CD8-positive, alpha-beta memory T cell (primary cell): ENCODE measurements around the gene TAGLN. TPM values are rescaled to one million over a fixed set of nuclear protein-coding genes. Genes with fewer than 3 reads are reported as not detected.

Experiments used
- CTCF ChIA-PET: fragments of 350-600 bp; sonication (Branson Sonifier 250); formaldehyde crosslinking; loops from one replicate; lab custom pipeline; 2021; ENCODE audit warnings: antibody characterized with exemption; lab: Charles Lee
- POLR2A ChIA-PET: fragments of 350-600 bp; sonication (Branson Sonifier 250); formaldehyde crosslinking; loops from one replicate; lab custom pipeline; 2021; ENCODE audit warnings: antibody characterized with exemption; lab: Charles Lee
- DNase-seq, 5 donors: peaks; one replicate each; pipeline versions ENCODE4 v3.0.0 to v3.0.0-alpha.2; 2020 to 2022; ENCODE audit warnings: mixed read lengths in 1 of 5
- H3K27ac ChIP-seq: one replicate; pipeline ENCODE4 v1.7.0; 2013; ENCODE audit warnings: low read depth, mild to moderate bottlenecking, low read length, moderate library complexity
- H3K27me3 ChIP-seq: 2 replicates; pipeline ENCODE4 v1.7.0; 2013; ENCODE audit warnings: low read length, mild to moderate bottlenecking; ENCODE audit not compliant: insufficient read depth, poor library complexity, severe bottlenecking
- H3K36me3 ChIP-seq: 2 replicates; pipeline ENCODE4 v1.7.0; 2013; ENCODE audit warnings: mild to moderate bottlenecking, low read length, moderate library complexity; ENCODE audit not compliant: insufficient read depth
- H3K4me1 ChIP-seq: 2 replicates; pipeline ENCODE4 v1.7.0; 2013; ENCODE audit warnings: mild to moderate bottlenecking, low read length, moderate library complexity; ENCODE audit not compliant: insufficient read depth
- H3K4me3 ChIP-seq: 2 replicates; pipeline ENCODE4 v1.7.0; 2013; ENCODE audit warnings: mild to moderate bottlenecking, low read length
- H3K9me3 ChIP-seq: 2 replicates; pipeline ENCODE4 v1.7.0; 2013; ENCODE audit warnings: mild to moderate bottlenecking, low read length
- H3K27ac Mint-ChIP-seq, 8 donors: one replicate each; pipeline ENCODE4 v1.8.0; 2020 to 2021; ENCODE audit warnings: mixed read lengths in 8 of 8, mild to moderate bottlenecking in 6 of 8, inconsistent platforms in 3 of 8, moderate library complexity in 3 of 8
- H3K27me3 Mint-ChIP-seq, 2 donors: one replicate each; pipeline ENCODE4 v1.8.0; 2020 to 2021; ENCODE audit warnings: mixed read lengths in 2 of 2, mild to moderate bottlenecking in 1 of 2, moderate library complexity in 1 of 2
- H3K36me3 Mint-ChIP-seq, 3 donors: one replicate each; pipeline ENCODE4 v1.8.0; 2020 to 2021; ENCODE audit warnings: mixed read lengths in 3 of 3, inconsistent platforms in 1 of 3, mild to moderate bottlenecking in 1 of 3
- H3K4me1 Mint-ChIP-seq, 3 donors: one replicate each; pipeline ENCODE4 v1.8.0; 2020 to 2021; ENCODE audit warnings: mixed read lengths in 3 of 3, inconsistent platforms in 1 of 3, mild to moderate bottlenecking in 1 of 3
- H3K4me3 Mint-ChIP-seq, 7 donors: one replicate each; pipeline ENCODE4 v1.8.0; 2020 to 2021; ENCODE audit warnings: mixed read lengths in 7 of 7, mild to moderate bottlenecking in 6 of 7, moderate library complexity in 4 of 7, inconsistent platforms in 2 of 7
- H3K9me3 Mint-ChIP-seq, 5 donors: one replicate each; pipeline ENCODE4 v1.8.0; 2020 to 2022; ENCODE audit warnings: mixed read lengths in 5 of 5, mild to moderate bottlenecking in 3 of 5, moderate library complexity in 2 of 5, inconsistent platforms in 1 of 5
- polyA plus RNA-seq: library from polyadenylated mRNA; unstranded; fragments of 300-500 nt; fragmentation: Illumina TruSeq; gene quantifications from one replicate; pipeline ENCODE4 v1.2.3, GENCODE V29; 2021
- total RNA-seq, 2 experiments: library from RNA; stranded (reverse); gene quantifications; one replicate each; pipeline ENCODE4 v1.2.3, GENCODE V29; 2021

Gene TAGLN
- total and polyA plus RNA-seq, 3 experiments from 2014 or later = 0.35 to 2.2 (median 1.8) TPM

DNA sequence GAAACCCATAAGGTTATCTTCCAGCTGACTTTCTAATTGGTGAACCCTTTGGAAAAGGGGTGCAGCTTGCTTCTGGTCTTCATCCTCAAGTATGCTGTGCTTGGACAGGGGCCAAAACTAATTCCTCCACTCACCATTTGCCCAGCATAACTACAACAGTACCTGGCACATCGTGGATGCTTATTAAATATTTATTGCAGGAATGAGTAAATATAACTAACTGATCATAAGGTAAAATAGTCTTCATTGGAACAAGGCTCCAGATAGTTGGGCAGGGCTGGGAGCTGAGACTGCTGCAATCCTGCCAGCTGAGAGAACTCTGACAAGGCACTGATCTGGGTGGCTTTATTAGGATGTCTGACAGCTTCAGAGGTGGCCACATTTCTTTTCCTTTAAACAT is 23.0 kb upstream of the TAGLN start:
- H3K9me3 Mint-ChIP-seq = no peaks in the 10 kb centered on the region
- CTCF ChIA-PET = interaction anchor here (3.1 to 6.1 kb wide), 2 partner anchors 16 to 50 kb away, joined by 8 to 33 read pairs; no protein-coding TSS in a partner anchor
- H3K4me1 Mint-ChIP-seq = peaks cover 28 to 34% (median 33%) of the 10 kb centered on the region in 3 donors
- no peak overlapping the region for H3K4me3 Mint-ChIP-seq
- Histone ChIP-seq H3K36me3 (no peaks in the 10 kb centered on the region), H3K27me3 (no peaks in the 10 kb centered on the region), H3K4me1 (peaks cover 29% of the 10 kb centered on the region), H3K4me3 (no peak overlapping the region), H3K9me3 (no peaks in the 10 kb centered on the region), H3K27ac (no peak overlapping the region)
- DNase-seq = no peak
- POLR2A ChIA-PET = interaction anchor here (0.7 kb wide), 1 partner anchor 20 kb away, joined by 7 read pairs; no protein-coding TSS in a partner anchor
- peaks cover 0 to 14% (median 0%) of the 10 kb centered on the region in 3 donors for H3K36me3 Mint-ChIP-seq
- no peaks in the 10 kb centered on the region for H3K27me3 Mint-ChIP-seq
- H3K27ac Mint-ChIP-seq = peak overlapping the region in 3 of 8 donors; percentile 7 to 49 (median 33)

DNA sequence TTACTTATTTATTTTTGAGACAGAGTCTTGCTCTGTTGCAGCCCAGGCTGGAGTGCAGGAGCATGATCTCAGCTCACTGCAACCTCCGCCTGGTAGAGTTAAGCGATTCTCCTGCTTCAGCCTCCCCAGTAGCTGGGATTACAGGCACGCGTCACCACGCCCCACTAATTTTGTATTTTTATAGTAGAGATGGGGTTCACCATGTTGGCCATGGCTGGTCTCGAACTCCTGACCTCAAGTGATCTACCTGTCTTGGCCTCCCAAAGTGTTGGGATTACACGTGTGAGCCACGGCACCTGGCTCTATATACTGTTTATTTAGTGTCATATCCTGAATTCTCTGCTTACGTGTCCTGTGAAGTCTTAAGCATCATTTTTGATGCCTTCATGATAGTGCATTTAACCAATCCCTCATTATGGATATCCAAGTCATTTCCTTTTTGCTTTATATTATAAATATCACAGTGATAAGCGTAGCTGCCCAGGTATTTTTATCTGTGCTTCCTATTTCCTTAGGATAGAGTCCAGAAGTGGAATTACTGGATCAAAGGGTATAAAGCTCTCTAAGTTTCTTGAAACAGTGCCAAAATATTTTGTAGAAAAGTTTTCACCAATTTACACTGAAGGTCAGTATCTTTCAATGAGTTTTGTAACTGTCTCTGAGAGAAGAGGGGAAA is 21.5 kb upstream of the TAGLN start:
- Histone ChIP-seq H3K27ac (peak overlapping the region; percentile 76), H3K4me1 (peaks cover 29% of the 10 kb centered on the region), H3K4me3 (peak overlapping the region; percentile 70), H3K36me3 (peaks cover 8% of the 10 kb centered on the region), H3K27me3 (no peaks in the 10 kb centered on the region), H3K9me3 (no peaks in the 10 kb centered on the region)
- ChIA-PET POLR2A (interaction anchor here (0.6 to 3.1 kb wide), 4 partner anchors 11 to 53 kb away, joined by 3 to 21 read pairs (median 10); partner anchors contain the start of genes PAFAH1B2, PCSK7 and RNF214), CTCF (interaction anchor here (0.8 to 6.1 kb wide), 6 partner anchors 8 to 72 kb away, joined by 3 to 33 read pairs (median 5); partner anchors contain the start of gene RNF214)
- H3K9me3 Mint-ChIP-seq = no peaks in the 10 kb centered on the region
- H3K27me3 Mint-ChIP-seq = no peaks in the 10 kb centered on the region
- peaks cover 29 to 36% (median 36%) of the 10 kb centered on the region in 3 donors for H3K4me1 Mint-ChIP-seq
- no peak for DNase-seq
- peaks cover 0 to 12% (median 0%) of the 10 kb centered on the region in 3 donors for H3K36me3 Mint-ChIP-seq
- peak overlapping the region; percentile 94 to 100 (median 95) for H3K4me3 Mint-ChIP-seq
- peak overlapping the region; percentile 46 to 99 (median 96) for H3K27ac Mint-ChIP-seq

DNA sequence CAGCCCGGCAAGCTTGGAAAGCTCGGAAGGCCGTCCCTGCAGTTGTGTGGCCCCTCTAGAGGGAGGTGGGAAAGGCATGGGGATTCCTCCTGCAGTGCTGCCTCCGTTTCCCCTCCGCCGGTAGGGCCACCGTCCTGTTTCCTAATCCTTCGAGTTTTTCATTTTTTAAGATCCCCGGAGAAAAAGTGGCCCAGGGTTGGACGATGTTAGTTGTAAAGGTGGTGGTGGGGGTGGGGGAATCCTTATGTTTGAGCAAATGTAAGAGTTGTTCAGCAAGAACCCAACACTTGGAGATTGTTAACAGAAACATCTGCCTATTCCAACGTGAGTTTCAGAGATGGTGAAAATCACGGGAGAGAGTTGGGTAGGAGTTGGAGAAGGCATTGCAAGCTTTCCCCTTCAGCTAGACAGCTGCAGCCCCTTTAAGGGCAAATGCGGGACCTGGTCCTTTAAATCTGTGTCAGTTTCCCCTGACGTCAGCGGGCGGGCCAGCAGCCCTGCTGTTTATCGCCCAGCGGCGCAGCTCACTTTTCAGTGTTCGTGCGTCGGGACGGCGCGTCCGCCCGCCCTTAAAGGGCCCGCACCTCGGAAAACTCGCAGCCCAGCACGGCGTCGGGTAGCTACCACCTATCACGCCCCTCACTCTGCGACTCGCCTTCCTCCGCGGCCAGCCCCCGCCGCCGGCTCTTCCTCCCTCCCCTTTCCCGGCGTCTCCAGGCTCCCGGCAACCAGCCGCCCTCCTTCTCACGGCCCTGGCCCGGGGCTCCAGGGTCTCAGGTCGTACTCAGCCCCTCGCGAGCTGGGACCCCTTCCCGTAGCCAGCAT is 20.7 kb upstream of the TAGLN start, which contains the start of gene SIDT2:
TSS of gene SIDT2 (plus strand) at position 534 of the 825 bp plus-strand sequence. CDS start 521 bp downstream, outside the sequence.
- H3K27ac ChIP-seq = peak within 1 kb of the TSS; percentile 76
- H3K36me3 Mint-ChIP-seq = peaks cover 0 to 15% (median 0%) of the 10 kb centered on the region in 3 donors
- H3K27me3 ChIP-seq = no peaks in the 10 kb centered on the region
- peaks cover 9% of the 10 kb centered on the region for H3K36me3 ChIP-seq
- ChIA-PET POLR2A (interaction anchor here (0.6 to 3.1 kb wide), 8 partner anchors 12 to 1924 kb away, joined by 3 to 21 read pairs (median 4); partner anchors contain the start of genes CEP164, PAFAH1B2, PCSK7 and RNF214), CTCF (interaction anchor here (0.8 to 6.1 kb wide), 10 partner anchors 9 to 73 kb away, joined by 3 to 33 read pairs (median 3); partner anchors contain the start of gene RNF214)
- peak within 1 kb of the TSS; percentile 81 for H3K4me3 ChIP-seq
- peaks cover 29% of the 10 kb centered on the region for H3K4me1 ChIP-seq
- peaks cover 29 to 36% (median 36%) of the 10 kb centered on the region in 3 donors for H3K4me1 Mint-ChIP-seq
- no peaks in the 10 kb centered on the region for H3K9me3 Mint-ChIP-seq
- DNase-seq = peak; percentile 83 to 92 (median 84)
- no peaks in the 10 kb centered on the region for H3K9me3 ChIP-seq
- peak within 1 kb of the TSS; percentile 94 to 100 (median 95) for H3K4me3 Mint-ChIP-seq
- H3K27ac Mint-ChIP-seq = peak within 1 kb of the TSS; percentile 93 to 99 (median 96)
- H3K27me3 Mint-ChIP-seq = no peaks in the 10 kb centered on the region

DNA sequence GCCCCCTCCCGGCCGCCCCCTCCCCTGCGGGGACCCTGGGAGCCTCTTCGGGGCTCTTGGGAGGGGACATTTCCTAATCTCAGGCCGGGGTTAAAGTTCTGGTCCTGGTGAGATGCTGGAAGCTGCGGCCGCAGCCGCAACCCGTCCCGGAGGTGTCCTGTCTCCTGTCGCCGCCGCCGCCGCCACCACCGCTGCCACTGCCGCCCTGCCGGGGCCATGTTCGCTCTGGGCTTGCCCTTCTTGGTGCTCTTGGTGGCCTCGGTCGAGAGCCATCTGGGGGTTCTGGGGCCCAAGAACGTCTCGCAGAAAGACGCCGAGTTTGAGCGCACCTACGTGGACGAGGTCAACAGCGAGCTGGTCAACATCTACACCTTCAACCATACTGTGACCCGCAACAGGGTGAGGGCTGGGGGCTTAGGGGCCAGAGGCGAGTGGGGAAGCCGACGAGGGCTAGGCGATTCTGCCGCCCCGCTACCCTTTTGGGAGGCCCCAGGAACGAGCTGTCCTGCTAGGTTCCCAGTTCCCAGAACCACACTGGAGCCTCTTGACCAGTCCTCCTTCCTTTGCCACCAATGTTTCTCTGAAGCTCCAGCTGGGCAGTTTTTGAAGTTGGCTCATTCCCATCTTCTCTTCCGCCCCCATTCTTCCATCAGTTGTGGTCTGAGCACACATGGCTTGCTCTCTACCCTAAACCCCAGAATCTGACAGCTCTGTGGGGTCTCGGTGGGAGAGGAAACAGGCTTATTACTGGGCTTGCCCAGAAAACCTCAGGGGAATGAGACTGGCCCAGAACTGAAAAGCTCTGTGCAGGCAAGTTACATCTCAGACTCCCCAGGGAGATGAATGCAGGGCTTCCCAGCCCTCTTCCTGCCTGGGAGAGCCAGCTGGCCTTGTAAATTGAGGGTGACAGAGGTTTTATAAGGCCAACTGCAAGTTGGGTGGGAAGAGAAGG is 19.8 kb upstream of the TAGLN start:
- H3K36me3 ChIP-seq = peaks cover 9% of the 10 kb centered on the region
- H3K9me3 ChIP-seq = no peaks in the 10 kb centered on the region
- peak; percentile 41 to 70 (median 54) for DNase-seq
- Mint-ChIP-seq H3K27me3 (no peaks in the 10 kb centered on the region), H3K4me1 (peaks cover 29 to 36% (median 36%) of the 10 kb centered on the region in 3 donors), H3K27ac (peak overlapping the region; percentile 81 to 99 (median 96)), H3K36me3 (peaks cover 0 to 23% (median 6%) of the 10 kb centered on the region in 3 donors), H3K4me3 (peak overlapping the region; percentile 94 to 100 (median 95)), H3K9me3 (no peaks in the 10 kb centered on the region)
- H3K27ac ChIP-seq = peak overlapping the region; percentile 76
- POLR2A ChIA-PET = interaction anchor here (0.6 to 3.1 kb wide), 11 partner anchors 12 to 1923 kb away, joined by 3 to 21 read pairs (median 4); partner anchors contain the start of genes CEP164, PAFAH1B2, PCSK7 and RNF214
- CTCF ChIA-PET = interaction anchor here (1.0 to 6.1 kb wide), 11 partner anchors 10 to 437 kb away, joined by 3 to 33 read pairs (median 3); partner anchors contain the start of gene RNF214
- peaks cover 29% of the 10 kb centered on the region for H3K4me1 ChIP-seq
- H3K4me3 ChIP-seq = peak overlapping the region; percentile 81
- no peaks in the 10 kb centered on the region for H3K27me3 ChIP-seq

DNA sequence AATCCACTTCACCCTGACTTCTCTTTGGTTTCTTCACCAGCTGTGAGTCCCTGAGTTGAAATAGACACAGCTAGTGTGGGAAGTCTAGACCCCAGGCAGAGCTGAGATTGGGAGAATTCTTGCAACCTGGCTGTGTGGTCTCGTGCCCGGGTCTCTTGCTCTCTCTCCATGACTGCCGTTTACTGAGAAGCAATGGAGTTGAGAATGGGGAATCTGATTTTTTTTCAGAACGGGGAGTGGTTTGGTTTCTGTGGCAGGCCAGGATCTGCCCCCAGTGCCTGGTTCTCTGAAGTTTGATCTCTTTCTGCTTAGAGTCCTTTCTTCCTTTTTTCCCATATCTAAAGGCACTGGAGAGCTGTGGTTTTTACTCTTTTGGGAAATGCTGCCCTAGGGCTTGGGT is 19.1 kb upstream of the TAGLN start:
- Histone ChIP-seq H3K36me3 (peaks cover 9% of the 10 kb centered on the region), H3K27ac (peak overlapping the region; percentile 76), H3K9me3 (no peaks in the 10 kb centered on the region), H3K27me3 (no peaks in the 10 kb centered on the region), H3K4me1 (peaks cover 29% of the 10 kb centered on the region), H3K4me3 (peak overlapping the region; percentile 81)
- peak in 1 of 5 donors; percentile 15 for DNase-seq
- peaks cover 0 to 25% (median 6%) of the 10 kb centered on the region in 3 donors for H3K36me3 Mint-ChIP-seq
- H3K9me3 Mint-ChIP-seq = no peaks in the 10 kb centered on the region
- peaks cover 29 to 36% (median 36%) of the 10 kb centered on the region in 3 donors for H3K4me1 Mint-ChIP-seq
- ChIA-PET CTCF (interaction anchor here (1.1 to 6.1 kb wide), 5 partner anchors 11 to 438 kb away, joined by 3 to 33 read pairs (median 3); no protein-coding TSS in a partner anchor), POLR2A (interaction anchor here (0.6 to 3.1 kb wide), 4 partner anchors 32 to 410 kb away, joined by 3 to 21 read pairs (median 4); partner anchors contain the start of genes PCSK7 and RNF214)
- no peaks in the 10 kb centered on the region for H3K27me3 Mint-ChIP-seq
- H3K27ac Mint-ChIP-seq = peak overlapping the region; percentile 80 to 99 (median 96)
- H3K4me3 Mint-ChIP-seq = peak overlapping the region; percentile 94 to 100 (median 95)

DNA sequence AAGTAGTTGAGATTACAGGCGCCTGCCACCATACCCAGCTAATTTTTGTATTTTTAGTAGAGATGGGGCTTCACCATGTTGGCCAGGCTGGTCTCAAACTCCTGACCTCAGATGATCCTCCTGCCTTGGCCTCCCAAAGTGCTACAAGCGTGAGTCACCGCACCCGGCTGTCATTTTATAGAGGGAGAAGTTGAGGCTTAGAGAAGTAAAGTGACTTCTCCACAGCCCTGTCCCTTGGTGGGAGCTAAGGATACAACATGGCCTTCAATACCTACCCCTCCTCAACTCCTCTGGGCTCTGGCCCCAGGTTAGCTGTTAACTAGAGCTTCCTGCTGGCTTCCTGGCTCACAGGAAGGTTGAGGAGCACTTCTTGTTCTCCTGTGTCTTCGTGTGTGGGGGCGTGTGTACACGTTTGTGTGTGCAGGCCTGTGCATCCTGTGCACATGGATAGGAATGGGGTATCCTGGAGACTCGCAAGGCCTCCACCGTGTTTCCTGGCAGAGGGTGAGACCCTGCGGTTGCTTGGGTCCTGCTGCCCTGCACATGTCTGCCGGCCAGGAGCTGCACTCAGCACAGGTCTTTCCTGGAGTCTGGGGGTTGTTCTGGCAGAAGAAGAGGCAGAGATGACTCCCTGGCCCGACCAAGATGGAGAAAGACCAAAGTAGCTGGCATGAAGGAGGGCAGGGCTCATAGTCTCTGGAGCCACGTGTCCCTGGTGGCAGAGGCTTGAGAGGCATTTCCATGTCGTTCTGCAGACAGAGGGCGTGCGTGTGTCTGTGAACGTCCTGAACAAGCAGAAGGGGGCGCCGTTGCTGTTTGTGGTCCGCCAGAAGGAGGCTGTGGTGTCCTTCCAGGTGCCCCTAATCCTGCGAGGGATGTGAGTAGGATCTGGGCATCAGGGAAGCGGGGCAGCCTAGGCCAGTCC is 18.2 kb upstream of the TAGLN start:
- H3K27ac Mint-ChIP-seq = peak overlapping the region in 7 of 8 donors; percentile 51 to 99 (median 87)
- H3K4me1 ChIP-seq = peaks cover 29% of the 10 kb centered on the region
- no peaks in the 10 kb centered on the region for H3K27me3 ChIP-seq
- H3K9me3 Mint-ChIP-seq = no peaks in the 10 kb centered on the region
- peaks cover 9% of the 10 kb centered on the region for H3K36me3 ChIP-seq
- H3K36me3 Mint-ChIP-seq = peaks cover 0 to 27% (median 8%) of the 10 kb centered on the region in 3 donors
- no peak overlapping the region for H3K4me3 ChIP-seq
- no peaks in the 10 kb centered on the region for H3K27me3 Mint-ChIP-seq
- H3K9me3 ChIP-seq = no peaks in the 10 kb centered on the region
- ChIA-PET POLR2A (no interaction called here), CTCF (interaction anchor here (0.7 to 6.1 kb wide), 7 partner anchors 8 to 345 kb away, joined by 3 to 33 read pairs (median 3); no protein-coding TSS in a partner anchor)
- peak; percentile 38 to 69 (median 44) for DNase-seq
- peaks cover 29 to 36% (median 36%) of the 10 kb centered on the region in 3 donors for H3K4me1 Mint-ChIP-seq
- H3K4me3 Mint-ChIP-seq = peak overlapping the region; percentile 74 to 100 (median 95)
- H3K27ac ChIP-seq = no peak overlapping the region
